Middle frontal gyrus (tissue), 1 donor: ENCODE results near the gene GNAZ.
"Not testable (repeated sequence)": the region's sequence is repeated elsewhere in the genome, so short reads cannot be mapped to it uniquely, and the experiment has no call there.

Experiments used
- DNase-seq: peaks from one replicate; pipeline ENCODE4 v3.0.0-alpha.2; 2015; ENCODE audit warnings: low spot score; ENCODE audit errors: extremely low spot score

The GNAZ gene

DNA sequence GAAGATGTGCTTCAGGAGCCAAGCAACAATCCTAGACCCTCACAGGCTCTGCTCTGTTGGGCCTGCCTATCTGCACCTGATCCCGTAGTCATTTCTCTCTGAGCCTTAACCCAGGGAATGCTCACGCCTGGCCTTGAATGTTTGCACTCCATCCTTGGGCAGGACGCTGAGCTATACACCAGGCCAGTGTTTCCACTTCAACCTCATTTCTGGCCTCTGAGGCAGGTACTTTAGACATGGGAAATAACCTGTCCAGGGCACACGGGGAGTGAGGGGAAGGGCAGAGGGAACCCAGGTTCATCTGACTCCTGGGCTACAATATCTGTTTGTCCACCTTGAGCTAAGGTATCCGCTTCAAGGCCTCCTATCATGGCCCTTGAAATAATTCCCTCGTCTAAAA is 61.6 kb downstream of the GNAZ start:
- no peak for DNase-seq

DNA sequence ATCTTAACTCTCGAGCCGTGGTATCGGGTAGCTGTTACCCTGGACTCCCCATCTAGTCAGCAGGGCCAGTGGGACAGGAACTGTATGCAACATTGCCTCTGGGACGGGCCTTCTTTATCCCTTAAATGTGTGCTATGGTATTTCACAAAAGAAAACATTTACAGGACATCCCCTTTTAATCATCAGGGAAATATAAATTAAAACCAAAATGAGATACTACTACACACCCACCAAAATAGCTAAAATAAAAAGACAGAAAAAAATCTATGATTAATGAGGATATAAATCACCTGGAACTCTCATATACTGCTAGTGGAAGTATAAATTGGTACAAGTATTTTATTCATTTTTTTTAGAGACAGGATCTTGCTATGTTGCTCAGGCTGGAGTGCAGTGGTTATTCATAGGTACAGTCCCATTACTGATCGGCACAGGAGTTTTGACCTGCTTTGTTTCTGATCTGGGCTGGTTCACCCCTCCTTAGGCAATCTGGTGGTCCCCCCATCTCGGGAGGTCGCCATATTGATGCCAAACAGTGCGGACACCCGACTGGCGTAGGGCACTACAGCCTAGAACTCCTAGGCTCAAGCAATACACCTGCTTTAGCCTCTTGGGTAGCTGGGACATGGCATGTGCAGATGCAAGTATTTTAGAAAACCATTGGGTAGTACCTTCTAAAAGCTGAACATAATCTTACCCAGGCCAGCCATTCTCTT is 62.2 kb downstream of the GNAZ start:
- DNase-seq, result no peak

GRCh38 chr22:23133922-23134321 is 63.6 kb downstream of the GNAZ start:
- DNase-seq, result no peak

DNA sequence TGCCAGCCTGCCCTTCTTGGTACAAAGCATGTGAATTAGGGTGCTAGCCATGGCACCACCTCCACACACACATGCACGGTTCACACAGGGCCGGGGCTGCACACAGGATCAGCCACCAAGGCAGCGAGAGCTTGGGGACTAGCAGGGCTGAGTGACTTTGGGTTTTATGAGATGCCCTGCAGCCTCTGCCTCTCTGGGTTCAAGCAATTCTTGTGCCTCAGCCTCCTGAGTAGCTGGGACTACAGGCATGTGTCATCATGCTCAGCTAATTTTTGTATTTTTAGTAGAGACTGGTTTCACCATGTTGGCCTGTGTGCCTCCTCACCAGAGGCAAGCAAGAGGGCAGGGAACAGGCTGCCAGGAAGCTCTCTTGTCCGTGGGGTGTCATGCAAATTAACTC is 66.7 kb downstream of the GNAZ start:
- not testable (repeated sequence) for DNase-seq

- no peak for DNase-seq
These were observed 67.1 kb downstream of the GNAZ start for GRCh38 chr22:23137468-23137867.

DNA sequence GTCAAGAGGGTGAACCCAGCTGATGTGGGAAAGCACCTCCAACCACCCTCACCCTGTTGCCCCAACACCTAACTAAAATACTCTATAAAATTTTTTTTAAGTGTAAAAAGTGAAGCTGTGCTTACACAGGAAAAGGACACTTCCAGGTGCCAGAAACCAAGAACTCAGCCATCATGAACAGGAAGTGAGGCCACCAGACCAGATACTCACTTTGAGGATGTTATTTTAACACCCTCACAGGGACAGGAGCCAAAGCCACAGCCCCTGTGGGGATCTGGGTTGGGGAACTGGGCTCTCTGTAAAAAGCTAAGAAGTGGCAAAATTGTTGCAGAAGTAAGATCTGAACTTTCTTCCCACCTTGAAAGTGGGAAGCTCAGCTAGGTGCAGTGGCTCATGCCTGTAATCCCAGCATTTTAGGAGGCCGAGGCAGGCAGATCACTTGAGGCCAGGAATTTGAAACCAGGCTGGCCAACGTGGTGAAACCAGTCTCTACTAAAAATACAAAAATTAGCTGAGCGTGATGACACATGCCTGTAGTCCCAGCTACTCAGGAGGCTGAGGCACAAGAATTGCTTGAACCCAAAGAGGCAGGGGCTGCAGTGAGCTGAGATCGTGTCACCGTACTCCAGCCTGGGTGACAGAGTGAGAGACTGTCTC is 67.7 kb downstream of the GNAZ start:
- no peak for DNase-seq

- no peak for DNase-seq
These were observed 68.5 kb downstream of the GNAZ start for GRCh38 chr22:23138584-23139435.

DNA sequence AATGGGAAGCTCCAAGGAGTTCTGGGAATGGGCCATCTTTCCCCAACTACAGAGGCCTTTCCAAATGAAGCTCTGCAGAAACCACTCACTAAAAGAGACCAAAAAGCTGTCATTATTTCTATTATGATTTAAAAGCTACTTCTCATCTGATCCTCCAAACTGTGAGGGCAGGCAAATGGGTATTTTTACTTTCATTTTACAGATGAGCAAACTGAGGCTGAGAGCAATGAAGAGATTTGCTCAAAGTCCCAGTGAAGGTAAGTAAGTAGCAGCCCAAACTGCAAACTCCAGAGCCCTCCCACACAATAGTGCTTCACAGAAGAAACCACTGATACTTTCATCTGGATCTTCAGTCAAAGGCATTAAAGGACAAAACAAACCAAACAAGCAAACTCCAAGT is 70.1 kb downstream of the GNAZ start:
- DNase-seq, result no peak

GRCh38 chr22:23142546-23143105 is 72.3 kb downstream of the GNAZ start:
- DNase-seq, result no peak

DNA sequence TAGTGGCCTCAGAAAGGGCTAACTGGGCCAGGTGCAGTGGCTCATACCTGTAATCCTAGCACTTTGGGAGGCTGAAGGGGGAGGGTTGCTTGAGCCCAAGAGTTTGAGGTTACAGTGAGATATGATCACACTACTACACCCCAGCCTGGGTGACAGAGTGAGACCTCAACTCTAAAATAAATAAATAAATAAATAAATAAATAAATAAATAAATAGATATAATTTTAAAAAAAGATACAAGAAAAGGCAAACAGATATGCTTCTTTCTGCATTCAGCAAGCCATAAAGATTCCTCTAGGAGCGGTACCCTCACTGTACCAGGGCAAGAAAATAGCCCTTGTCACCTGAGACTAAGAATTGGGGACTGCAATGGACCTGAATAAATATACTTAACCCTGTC is 72.8 kb downstream of the GNAZ start:
- DNase-seq, result no peak

DNA sequence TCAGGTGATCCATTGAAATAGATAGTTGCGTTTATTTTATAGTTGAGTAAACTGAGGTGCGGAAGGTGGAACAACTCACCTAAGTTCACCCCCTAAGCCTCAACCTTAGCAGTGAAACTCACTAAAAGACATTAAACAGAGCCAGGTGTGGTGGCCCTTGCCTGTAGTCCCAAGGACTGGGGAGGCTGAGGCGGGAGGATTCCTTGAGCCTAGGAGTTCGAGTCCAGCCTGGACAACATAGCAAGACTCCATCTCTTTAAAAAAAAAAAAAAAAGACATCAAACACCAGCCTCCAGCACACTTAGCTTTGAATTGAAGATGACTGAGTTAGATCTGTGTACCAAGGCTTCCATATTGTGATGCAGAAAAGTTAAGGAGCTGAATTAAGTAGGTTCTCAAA is 74.1 kb downstream of the GNAZ start:
- no peak for DNase-seq

DNA sequence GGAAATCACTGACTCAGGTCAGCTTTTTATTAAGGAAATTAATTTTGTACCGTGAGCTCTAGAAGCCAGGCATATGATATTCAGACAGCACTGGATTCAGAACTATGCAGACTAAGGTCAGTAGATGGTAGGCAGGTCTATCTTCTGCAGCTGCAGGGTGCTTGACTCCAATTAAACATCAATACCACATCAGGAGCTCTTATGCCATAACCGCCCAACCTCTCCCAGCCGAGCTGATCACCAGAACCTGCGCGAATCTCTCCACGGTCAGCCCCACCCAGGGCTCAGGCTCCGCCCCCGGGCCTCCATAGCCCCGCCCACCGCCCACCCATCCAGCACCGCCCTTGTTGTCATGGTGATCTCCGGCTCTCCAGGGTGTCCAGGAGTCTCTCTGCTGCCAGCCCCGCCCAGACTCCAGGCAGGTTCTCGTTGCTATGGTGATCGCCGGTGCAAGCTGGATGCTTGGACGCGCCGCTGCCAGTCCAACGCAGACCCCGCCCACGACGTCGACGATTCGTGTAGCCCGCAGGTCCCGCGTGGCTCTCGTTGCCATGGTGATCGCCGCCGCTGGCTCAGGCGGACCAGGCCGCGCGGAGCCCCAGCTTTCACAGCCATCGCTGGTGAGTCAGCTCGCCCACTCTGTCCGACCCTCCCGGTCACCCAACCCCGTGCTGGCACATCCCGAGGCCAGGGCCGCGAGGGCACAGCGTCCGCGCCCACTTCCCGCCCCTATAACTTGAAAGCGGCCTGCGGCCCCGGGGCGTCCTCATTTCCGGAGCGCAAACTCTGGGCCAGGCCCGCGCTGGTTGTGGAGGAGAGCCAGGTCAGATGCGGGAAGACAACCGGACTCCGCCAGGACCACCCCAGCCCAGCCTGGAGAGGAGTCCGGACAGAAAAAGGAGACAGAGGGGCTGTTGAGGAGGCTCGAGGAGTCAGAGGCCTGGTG is 74.9 kb downstream of the GNAZ start, which contains the start of gene RAB36:
Gene RAB36 (plus strand): TSS at position 546 of the 946 bp plus-strand sequence. CDS start 1,140 bp downstream, outside the sequence.
- DNase-seq, result peak; percentile 92

- DNase-seq, result no peak
These were observed 75.7 kb downstream of the GNAZ start for GRCh38 chr22:23145878-23146470.

- DNase-seq, result no peak
These were observed 76.3 kb downstream of the GNAZ start for GRCh38 chr22:23146478-23147205.

- no peak for DNase-seq
These were observed 77.5 kb downstream of the GNAZ start for GRCh38 chr22:23147617-23148387.

DNA sequence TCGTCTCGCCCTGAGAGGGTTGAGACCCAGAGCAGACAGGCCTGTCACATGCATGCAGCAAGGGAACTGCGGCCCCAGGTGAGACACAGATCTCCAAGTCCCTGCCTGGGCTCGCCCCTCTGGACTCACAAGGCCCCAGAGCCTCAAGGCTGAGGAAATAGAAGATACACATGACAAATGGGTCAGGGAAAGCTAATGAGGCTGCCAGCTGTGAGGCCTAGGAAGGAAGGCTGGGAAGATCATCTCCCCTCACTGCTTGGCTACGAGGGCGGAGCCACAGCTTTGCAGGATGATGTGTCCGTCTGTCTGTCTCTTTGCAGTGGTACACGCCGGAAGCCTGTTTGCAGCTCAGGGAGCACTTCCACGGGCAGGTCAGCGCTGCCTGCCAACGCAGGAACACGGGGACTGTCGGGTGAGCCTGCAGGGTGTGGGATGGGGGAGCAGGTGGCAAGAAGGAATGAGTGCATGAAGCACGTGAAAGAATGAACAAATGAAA is 79.5 kb downstream of the GNAZ start:
- DNase-seq, result no peak

DNA sequence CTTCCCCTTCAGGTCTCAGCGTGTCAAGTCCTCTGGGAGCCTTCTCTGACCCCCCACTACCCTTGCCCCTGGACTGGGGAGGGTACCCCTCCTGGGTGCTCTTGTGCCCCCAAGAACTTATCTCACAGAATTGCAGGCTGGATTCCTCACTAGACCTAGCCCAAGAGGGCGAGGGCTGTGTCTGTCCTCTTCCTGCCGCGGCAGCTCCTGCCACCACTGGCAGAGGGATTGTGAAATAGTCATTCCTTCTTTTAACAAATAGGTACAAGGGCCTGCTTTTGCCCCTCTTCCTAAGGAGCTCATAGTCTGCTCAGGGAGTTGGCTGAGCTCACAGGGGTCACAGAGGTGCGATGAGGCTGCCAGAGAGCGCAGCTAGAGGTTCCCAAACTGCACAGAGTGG is 80.4 kb downstream of the GNAZ start:
- DNase-seq, result no peak

GRCh38 chr22:23151827-23152226 is 81.5 kb downstream of the GNAZ start:
- DNase-seq, result no peak
